ENCODE results near the gene ENKD1. TPM values are rescaled to one million over a fixed set of nuclear protein-coding genes. Genes with fewer than 3 reads are reported as not detected.

The ENKD1 gene
- total RNA-seq, 1 experiment from 2014 or later, result 22.6 TPM

- Mint-ChIP-seq H3K4me3 (ENCODE audit: low read depth, unreplicated experiment) (no peak overlapping the region), H3K4me1 (ENCODE audit: low read depth, unreplicated experiment) (no peaks in the 10 kb centered on the region), H3K36me3 (ENCODE audit: insufficient read depth, unreplicated experiment) (peaks cover 37% of the 10 kb centered on the region), H3K27me3 (ENCODE audit: unreplicated experiment) (no peaks in the 10 kb centered on the region), H3K9me3 (ENCODE audit: low read depth, unreplicated experiment) (no peaks in the 10 kb centered on the region), H3K27ac (ENCODE audit: unreplicated experiment) (no peak overlapping the region)
- no TSS peak for BruUV-seq (replicated peaks)
- intact Hi-C loops (cut with micrococcal nuclease; ENCODE audit: unreplicated experiment), result no loop called here
- no peak for TF ChIP-seq CTCF (IDR thresholded peaks at IDR 0.05; ENCODE audit: unreplicated experiment)
- DNase-seq, result no peak
- CTCF ChIA-PET, result no interaction called here
These were observed 28.9 kb downstream of the ENKD1 start for GRCh38 chr16:67637625-67638024.

GRCh38 chr16:67636713-67637112, 29.8 kb downstream of the ENKD1 start:
- no TSS peak for BruUV-seq (replicated peaks)
- Mint-ChIP-seq H3K27me3 (ENCODE audit: unreplicated experiment) (no peaks in the 10 kb centered on the region), H3K36me3 (ENCODE audit: insufficient read depth, unreplicated experiment) (peaks cover 44% of the 10 kb centered on the region), H3K4me1 (ENCODE audit: low read depth, unreplicated experiment) (no peaks in the 10 kb centered on the region), H3K9me3 (ENCODE audit: low read depth, unreplicated experiment) (no peaks in the 10 kb centered on the region), H3K27ac (ENCODE audit: unreplicated experiment) (no peak overlapping the region), H3K4me3 (ENCODE audit: low read depth, unreplicated experiment) (no peak overlapping the region)
- CTCF ChIA-PET, result no interaction called here
- TF ChIP-seq CTCF (IDR thresholded peaks at IDR 0.05; ENCODE audit: unreplicated experiment), result no peak
- intact Hi-C loops (cut with micrococcal nuclease; ENCODE audit: unreplicated experiment), result no loop called here
- DNase-seq, result no peak

- Mint-ChIP-seq H3K9me3 (ENCODE audit: low read depth, unreplicated experiment) (no peaks in the 10 kb centered on the region), H3K36me3 (ENCODE audit: insufficient read depth, unreplicated experiment) (peaks cover 79% of the 10 kb centered on the region), H3K27me3 (ENCODE audit: unreplicated experiment) (no peaks in the 10 kb centered on the region), H3K4me1 (ENCODE audit: low read depth, unreplicated experiment) (no peaks in the 10 kb centered on the region), H3K27ac (ENCODE audit: unreplicated experiment) (no peak overlapping the region), H3K4me3 (ENCODE audit: low read depth, unreplicated experiment) (no peak overlapping the region)
- CTCF ChIA-PET, result interaction anchor here (0.6 kb wide), 1 partner anchor 297 kb away, joined by 3 read pairs; no protein-coding TSS in a partner anchor
- no peak for TF ChIP-seq CTCF (IDR thresholded peaks at IDR 0.05; ENCODE audit: unreplicated experiment)
- no TSS peak for BruUV-seq (replicated peaks)
- no peak for DNase-seq
- intact Hi-C loops (cut with micrococcal nuclease; ENCODE audit: unreplicated experiment), result no loop called here
These were observed 34.0 kb downstream of the ENKD1 start for GRCh38 chr16:67632415-67633172.

GRCh38 chr16:67628216-67628615, 38.3 kb downstream of the ENKD1 start:
- H3K4me3 Mint-ChIP-seq (ENCODE audit: low read depth, unreplicated experiment), result no peak overlapping the region
- no peaks in the 10 kb centered on the region for H3K27me3 Mint-ChIP-seq (ENCODE audit: unreplicated experiment)
- peaks cover 66% of the 10 kb centered on the region for H3K36me3 Mint-ChIP-seq (ENCODE audit: insufficient read depth, unreplicated experiment)
- CTCF ChIA-PET, result interaction anchor here (0.6 to 1.5 kb wide), 4 partner anchors 16 to 138 kb away, joined by 3 to 6 read pairs (median 4); partner anchors contain the start of gene CARMIL2
- DNase-seq, result no peak
- no peak overlapping the region for H3K27ac Mint-ChIP-seq (ENCODE audit: unreplicated experiment)
- no peaks in the 10 kb centered on the region for H3K4me1 Mint-ChIP-seq (ENCODE audit: low read depth, unreplicated experiment)
- no TSS peak for BruUV-seq (replicated peaks)
- intact Hi-C loops (cut with micrococcal nuclease; ENCODE audit: unreplicated experiment), result no loop called here
- TF ChIP-seq CTCF (IDR thresholded peaks at IDR 0.05; ENCODE audit: unreplicated experiment), result no peak
- no peaks in the 10 kb centered on the region for H3K9me3 Mint-ChIP-seq (ENCODE audit: low read depth, unreplicated experiment)
